SHP77 treated with DMSO at 0.1 percent for 48 hours (cell line): ENCODE data around the gene RNU6-7.

Experiments used
- DNase-seq: peaks from one replicate; lab custom pipeline; 2025; lab: John Stamatoyannopoulos, UW

RNU6-7 gene

DNA sequence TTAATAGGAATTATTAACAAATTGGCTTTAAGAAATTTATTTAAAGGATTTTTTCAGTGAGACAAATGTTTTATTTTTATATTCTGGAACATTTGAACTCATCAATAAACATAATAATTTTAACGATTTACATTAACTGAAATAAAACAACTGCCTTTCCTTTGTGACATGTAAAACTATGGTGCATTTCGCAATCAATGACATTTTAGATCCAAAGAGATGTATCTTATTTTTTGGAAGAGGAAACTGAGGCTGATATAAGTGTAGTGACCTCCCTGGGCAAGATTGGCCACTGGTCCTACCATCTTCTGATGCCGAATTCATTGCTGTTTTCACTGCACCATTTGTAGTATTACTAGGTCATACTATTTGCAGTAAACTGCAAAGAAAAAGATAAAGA, 3.7 kb downstream of the RNU6-7 start:
- no peak for DNase-seq

- no peak for DNase-seq
Measured at GRCh38 chr14:32205984-32206383, 4.1 kb downstream of the RNU6-7 start.

DNA sequence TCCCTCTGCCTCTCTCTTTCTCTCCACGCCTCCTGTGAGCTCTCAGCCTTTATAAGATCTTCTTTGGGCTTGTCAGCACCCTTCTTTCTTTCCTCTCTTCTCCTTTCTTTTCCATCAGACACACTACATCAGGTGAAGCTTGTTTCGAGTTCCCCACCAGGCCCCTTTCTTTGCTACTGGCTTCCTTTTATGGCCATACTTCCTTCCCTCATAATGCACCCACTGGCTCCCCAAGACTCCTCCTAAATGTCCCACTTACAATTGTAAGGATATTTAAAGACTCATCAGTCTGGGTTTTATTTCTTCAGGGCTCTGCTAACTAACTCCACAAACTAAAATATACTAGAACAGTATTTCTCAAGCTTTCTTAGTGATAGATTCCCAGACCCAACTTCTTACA, 4.7 kb downstream of the RNU6-7 start:
- DNase-seq = no peak

DNA sequence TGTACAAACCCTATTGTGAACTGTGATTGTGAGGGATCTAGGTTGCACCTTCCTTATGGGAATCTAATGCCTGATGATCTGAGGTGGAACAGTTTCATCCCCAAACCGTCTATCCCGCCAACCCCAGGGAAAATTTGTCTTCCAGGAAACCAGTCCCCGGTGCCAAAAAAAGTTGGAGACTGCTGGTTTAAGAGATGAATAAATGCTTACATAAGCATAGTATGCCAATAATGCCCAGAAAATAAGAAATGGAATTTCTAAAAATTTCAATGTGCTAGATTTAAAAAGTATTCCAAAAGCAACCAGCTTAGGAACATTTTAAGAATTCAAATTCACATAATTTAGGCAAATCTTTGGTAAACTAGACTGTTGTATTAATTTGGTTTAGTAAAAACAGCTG, 6.6 kb downstream of the RNU6-7 start:
- no peak for DNase-seq

DNA sequence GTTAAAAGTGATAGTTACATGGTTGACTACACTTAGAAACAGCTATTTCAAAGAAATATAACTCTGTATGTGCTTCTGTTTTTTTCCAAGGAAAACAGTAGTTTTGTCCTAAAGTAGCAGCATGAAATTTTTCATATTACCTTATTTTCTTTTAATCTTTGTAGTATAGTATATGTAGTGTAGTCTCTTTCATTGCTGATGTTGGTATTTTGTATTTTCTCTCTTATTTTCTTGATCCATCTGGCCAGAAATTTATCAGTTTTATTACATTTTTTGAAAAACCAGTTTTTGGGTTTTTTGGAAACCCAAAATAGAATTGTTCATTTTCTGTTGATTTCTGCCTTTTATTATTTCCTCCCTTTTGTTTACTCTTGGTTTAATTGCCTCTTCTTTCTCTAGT, 7.6 kb downstream of the RNU6-7 start:
- DNase-seq = no peak

DNA sequence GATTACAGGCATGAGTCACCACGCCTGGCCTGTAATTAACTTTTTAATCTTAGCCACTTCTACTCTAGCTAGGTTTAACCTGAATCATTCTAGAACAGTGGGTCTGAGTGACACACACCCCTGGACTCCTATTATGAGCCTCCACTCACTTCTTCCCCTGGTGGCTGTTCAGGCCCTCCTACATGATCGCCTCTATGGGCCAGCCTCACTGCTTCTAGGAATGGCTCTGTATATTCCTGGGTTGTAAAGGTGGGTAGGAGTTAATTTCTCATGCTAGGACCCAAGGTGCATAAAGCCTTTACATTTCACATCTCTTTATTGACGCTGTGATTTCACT, 9.2 kb downstream of the RNU6-7 start:
- no peak for DNase-seq

DNA sequence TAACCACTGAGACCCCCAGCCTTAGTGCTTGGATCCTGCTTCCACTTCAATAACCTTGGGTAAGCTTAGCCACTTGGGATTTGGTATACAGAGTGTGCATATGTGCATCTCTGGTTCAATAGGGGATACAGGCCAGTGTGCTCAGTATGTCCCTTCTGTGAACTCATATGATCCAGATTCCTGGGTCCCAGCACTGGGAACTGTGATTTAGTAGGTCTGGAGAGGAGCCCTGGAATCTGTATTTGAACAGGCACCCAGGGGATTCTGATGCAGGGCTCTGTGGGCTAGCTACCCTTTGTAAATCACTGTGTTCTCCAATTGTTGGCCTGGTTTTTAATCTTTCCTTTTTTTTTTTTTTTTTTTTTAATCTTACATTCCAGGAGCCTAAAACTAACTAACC, 11.0 kb downstream of the RNU6-7 start:
- no peak for DNase-seq

DNA sequence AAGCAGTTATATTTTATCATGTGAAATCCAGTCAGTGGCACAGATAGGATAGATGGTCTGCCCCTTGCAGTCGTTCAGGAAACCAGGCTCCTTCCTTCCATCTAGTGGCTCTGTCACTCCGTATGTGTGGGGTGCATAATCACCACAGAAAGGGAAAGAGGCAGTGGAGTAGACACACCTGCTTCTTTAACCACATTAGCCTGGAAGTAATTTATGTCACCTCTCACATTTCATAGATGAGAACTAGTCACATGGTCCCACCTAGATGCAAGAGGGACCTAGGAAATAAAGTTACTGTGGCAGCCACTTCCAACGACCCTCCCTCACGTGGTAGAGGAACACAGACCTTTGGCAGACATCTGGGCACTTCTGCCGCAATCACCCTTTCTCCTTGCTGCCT, 15.5 kb downstream of the RNU6-7 start:
- peak; percentile 81 for DNase-seq

DNA sequence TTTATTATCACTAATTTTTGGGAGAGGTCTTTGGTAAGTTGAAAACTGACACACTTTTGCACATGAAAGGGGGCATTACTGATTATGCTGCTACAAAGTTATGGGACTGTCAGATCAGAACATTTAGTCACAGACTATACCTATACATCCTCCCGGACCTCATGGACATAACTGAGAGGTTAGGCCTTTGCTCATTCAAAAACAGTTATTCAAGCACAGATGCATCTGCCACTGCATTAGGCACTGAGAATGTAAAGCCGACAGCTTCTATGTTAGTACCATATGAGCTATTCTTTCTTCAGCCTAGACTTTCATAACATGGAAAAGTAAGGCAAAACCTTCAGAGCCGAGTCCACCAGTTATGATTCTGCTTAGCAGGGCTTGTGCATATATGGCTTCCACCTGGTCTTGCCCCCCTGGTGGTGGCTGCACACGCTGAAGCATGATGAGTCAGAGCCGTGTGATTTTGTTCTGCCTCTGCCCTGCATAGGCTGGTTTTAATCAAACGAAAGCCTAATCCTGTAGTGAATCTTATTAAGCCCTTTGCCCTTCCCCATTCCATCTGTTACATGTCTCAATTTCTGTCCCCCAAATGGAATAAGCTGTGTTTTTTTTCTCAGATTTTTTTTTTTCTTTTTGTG, 23.0 kb downstream of the RNU6-7 start:
- DNase-seq = peak; percentile 83

DNA sequence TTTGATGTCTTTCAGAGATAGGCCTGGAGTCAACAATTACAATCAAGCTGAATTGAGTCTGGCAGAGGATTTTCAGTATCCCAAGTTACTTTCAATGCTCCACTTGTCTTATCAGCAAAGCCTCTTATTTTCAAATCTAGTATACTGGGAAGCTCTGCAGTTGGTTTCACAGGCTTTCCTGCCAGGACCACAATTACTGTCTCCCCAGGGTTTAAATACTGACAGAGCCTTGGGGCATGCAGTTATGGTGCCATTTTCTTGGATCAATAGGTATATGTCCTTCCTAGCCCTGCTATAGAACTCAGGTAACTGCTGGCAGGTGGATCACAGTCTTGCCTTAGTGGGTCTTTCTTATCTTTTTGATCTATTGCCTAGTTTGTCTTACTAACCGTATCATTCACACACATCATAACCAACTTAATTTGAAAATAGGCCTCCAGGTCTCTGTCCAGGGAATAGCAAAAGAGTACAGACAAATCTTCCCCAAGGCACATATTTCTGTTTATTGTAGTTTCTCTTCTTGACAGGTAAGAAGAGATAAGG, 23.6 kb downstream of the RNU6-7 start:
- no peak for DNase-seq

DNA sequence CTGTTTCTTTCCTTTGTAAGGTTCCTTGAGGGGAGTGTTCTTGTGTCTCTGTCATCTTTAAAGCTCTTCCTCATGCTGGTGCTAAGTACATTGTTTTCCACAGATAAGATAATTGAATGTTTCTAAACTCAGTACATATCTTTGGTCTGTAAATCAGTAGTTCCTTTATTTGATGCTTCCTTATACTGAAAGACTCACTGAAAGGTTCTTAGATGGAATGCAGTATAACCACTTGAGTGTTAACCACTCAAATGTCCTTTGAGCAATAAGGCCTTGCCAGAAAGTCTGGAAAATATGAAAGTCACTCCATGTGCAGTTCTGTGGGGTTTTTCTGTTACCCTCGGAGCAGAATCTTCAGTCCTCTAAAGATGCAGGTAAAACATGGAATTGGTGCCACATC, 24.2 kb downstream of the RNU6-7 start:
- no peak for DNase-seq

- DNase-seq = no peak
Measured at GRCh38 chr14:32230181-32230580, 28.3 kb downstream of the RNU6-7 start.

- DNase-seq = no peak
Measured at GRCh38 chr14:32230695-32231280, 28.9 kb downstream of the RNU6-7 start.

- no peak for DNase-seq
Measured at GRCh38 chr14:32232481-32232880, 30.6 kb downstream of the RNU6-7 start.

GRCh38 chr14:32233260-32233659, 31.4 kb downstream of the RNU6-7 start:
- no peak for DNase-seq

GRCh38 chr14:32244404-32244803, 42.6 kb downstream of the RNU6-7 start:
- DNase-seq = no peak

DNA sequence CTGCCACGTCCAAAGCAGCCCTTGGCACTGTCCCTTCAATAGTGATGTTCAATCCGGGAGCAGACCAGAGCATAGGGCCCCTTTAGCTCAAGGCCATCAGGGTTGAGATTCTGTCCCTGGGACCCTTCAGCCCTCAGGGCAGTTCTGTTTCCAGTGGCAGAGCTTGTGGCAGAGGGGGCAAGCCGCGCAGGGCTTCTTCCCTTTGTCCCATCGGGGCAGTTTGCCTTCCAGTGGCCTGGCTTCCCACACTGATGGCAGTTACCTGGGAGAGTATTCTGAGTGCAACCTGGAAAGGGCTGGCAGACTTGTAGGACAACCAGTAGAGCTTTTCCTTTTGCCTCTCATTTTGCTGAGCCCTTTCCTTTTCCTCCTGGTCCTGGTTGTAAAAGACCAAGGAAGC, 44.9 kb downstream of the RNU6-7 start:
- no peak for DNase-seq

DNA sequence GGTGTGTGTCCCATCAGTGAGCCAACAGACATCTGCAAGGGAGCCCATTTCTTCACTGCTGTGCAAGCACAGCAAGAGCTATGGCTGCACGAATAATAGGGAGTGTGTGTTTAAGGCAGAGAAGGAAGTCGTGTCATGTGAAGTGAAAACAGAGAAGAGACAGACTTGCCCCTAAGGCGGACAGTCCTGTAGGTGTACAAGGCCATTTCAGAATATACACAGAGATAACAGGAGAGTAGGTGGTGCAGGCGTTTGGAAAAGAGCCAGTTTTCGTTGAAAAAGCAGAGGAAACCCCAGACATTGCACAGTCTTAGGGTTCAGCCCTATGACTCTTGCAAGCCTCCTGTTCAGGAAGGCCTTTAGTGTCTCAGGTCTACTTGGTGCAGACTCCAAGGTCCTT, 47.5 kb downstream of the RNU6-7 start:
- no peak for DNase-seq

DNA sequence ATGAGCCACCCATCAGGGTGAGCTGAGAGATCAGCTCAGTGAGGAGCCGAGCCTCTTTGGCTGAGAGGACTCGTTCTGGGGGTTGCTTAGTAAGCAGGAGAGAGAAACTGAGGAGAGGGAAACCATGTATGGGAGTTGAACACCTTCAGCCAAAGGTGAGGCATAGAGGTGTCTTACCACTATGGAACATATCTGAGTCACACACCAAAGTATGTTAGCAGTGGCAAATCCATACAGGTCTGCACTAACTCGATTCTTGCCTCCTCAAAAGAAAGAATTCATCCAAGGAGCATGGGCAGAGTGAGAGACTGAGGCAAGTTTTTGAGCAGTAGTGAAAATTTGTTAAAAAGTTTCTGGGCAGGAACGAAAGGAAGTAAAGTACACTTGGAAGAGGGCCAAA, 47.9 kb downstream of the RNU6-7 start:
- DNase-seq = no peak

DNA sequence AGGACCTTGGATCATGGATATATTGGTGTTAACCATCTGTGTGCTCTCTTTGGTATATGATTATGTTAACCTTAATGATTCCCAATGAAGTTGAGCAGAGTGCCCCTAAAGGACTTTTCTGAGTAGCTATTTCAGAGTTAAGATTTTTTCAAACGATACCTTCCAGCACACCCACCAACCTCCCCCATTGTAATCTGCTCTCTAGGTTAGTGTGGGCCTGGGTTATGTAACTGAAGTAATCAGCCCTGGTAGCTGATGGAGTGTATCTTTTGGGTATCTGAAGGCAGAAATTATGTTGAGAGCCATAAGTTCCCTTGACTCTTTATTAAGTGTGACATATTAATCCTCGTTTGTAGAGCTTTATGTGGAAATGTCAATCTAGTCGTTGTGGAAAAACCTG, 48.8 kb downstream of the RNU6-7 start:
- DNase-seq = no peak

DNA sequence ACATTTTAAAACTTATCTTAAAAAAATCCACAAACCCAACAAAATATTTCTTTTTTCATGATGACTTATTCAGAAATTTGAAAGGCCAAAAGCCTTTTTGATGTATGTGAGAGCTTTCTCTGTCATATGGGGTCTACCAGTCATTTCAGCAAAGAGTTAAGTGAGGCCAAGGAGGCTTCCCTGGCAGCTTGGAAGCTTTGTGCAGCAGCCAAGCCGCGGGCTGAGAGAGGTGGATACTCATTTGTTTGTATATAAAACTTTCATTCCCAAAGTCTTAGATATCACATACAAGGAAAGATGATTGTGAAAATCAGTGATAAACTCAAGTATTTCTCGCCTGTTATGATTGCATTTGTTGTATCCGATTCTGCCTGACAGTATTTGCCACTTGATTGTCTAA, 49.7 kb downstream of the RNU6-7 start:
- no peak for DNase-seq
